ENCODE data around the gene ACYP1. TPM values are rescaled to one million over a fixed set of nuclear protein-coding genes. Genes with fewer than 3 reads are reported as not detected.

ACYP1 gene
- total RNA-seq, 1 donor from 2014 or later = 14.0 TPM

GRCh38 chr14:75046275-75046674 is 17.5 kb downstream of the ACYP1 start:
- intact Hi-C loops (cut with DNase I) = no loop called here
- ATAC-seq (no peak), DNase-seq (ENCODE audit: low spot score) (no peak)

GRCh38 chr14:75044752-75045151 is 19.1 kb downstream of the ACYP1 start:
- ATAC-seq (no peak), DNase-seq (ENCODE audit: low spot score) (no peak)
- intact Hi-C loops (cut with DNase I) = no loop called here

- DNase-seq (ENCODE audit: low spot score) = no peak
- no peak for ATAC-seq
- intact Hi-C loops (cut with DNase I) = no loop called here
These were observed 19.5 kb downstream of the ACYP1 start for GRCh38 chr14:75044322-75044721.

- intact Hi-C loops (cut with DNase I) = no loop called here
- no peak for DNase-seq (ENCODE audit: low spot score)
- no peak for ATAC-seq
These were observed 21.8 kb downstream of the ACYP1 start for GRCh38 chr14:75042035-75042434.

GRCh38 chr14:75041613-75042012 is 22.2 kb downstream of the ACYP1 start:
- intact Hi-C loops (cut with DNase I) = no loop called here
- ATAC-seq (no peak), DNase-seq (ENCODE audit: low spot score) (no peak)

GRCh38 chr14:75040959-75041358 is 22.9 kb downstream of the ACYP1 start:
- ATAC-seq = no peak
- no peak for DNase-seq (ENCODE audit: low spot score)
- intact Hi-C loops (cut with DNase I) = no loop called here

GRCh38 chr14:75040507-75040906 is 23.3 kb downstream of the ACYP1 start:
- DNase-seq (ENCODE audit: low spot score) (no peak), ATAC-seq (no peak)
- intact Hi-C loops (cut with DNase I) = no loop called here

GRCh38 chr14:75032939-75033338 is 30.9 kb downstream of the ACYP1 start:
- intact Hi-C loops (cut with DNase I) = no loop called here
- no peak for ATAC-seq
- no peak for DNase-seq (ENCODE audit: low spot score)

GRCh38 chr14:75030147-75030546 is 33.7 kb downstream of the ACYP1 start:
- no peak for DNase-seq (ENCODE audit: low spot score)
- ATAC-seq = no peak
- intact Hi-C loops (cut with DNase I) = no loop called here

- DNase-seq (ENCODE audit: low spot score) (no peak), ATAC-seq (no peak)
- intact Hi-C loops (cut with DNase I) = no loop called here
These were observed 37.9 kb downstream of the ACYP1 start for GRCh38 chr14:75025876-75026275.

- intact Hi-C loops (cut with DNase I) = no loop called here
- DNase-seq (ENCODE audit: low spot score) = no peak
- no peak for ATAC-seq
These were observed 38.7 kb downstream of the ACYP1 start for GRCh38 chr14:75025082-75025481.

- ATAC-seq (no peak), DNase-seq (ENCODE audit: low spot score) (no peak)
- intact Hi-C loops (cut with DNase I) = no loop called here
These were observed 40.7 kb downstream of the ACYP1 start for GRCh38 chr14:75023108-75023507.

GRCh38 chr14:75022655-75023054 is 41.2 kb downstream of the ACYP1 start:
- ATAC-seq (no peak), DNase-seq (ENCODE audit: low spot score) (no peak)
- intact Hi-C loops (cut with DNase I) = no loop called here

GRCh38 chr14:75018694-75019093 is 45.1 kb downstream of the ACYP1 start:
- intact Hi-C loops (cut with DNase I) = no loop called here
- ATAC-seq (no peak), DNase-seq (ENCODE audit: low spot score) (no peak)

- ATAC-seq (no peak), DNase-seq (ENCODE audit: low spot score) (no peak)
- intact Hi-C loops (cut with DNase I) = no loop called here
These were observed 47.0 kb downstream of the ACYP1 start for GRCh38 chr14:75016815-75017214.

GRCh38 chr14:75015496-75015895 is 48.3 kb downstream of the ACYP1 start:
- intact Hi-C loops (cut with DNase I) = no loop called here
- no peak for DNase-seq (ENCODE audit: low spot score)
- no peak for ATAC-seq

GRCh38 chr14:75013290-75013689 is 50.5 kb downstream of the ACYP1 start:
- no peak for DNase-seq (ENCODE audit: low spot score)
- ATAC-seq = peak; percentile 46
- intact Hi-C loops (cut with DNase I) = no loop called here

GRCh38 chr14:75011356-75011994 is 52.3 kb downstream of the ACYP1 start:
- intact Hi-C loops (cut with DNase I) = no loop called here
- peak; percentile 77 for ATAC-seq
- DNase-seq (ENCODE audit: low spot score) = no peak

- ATAC-seq (no peak), DNase-seq (ENCODE audit: low spot score) (no peak)
- intact Hi-C loops (cut with DNase I) = no loop called here
These were observed 53.2 kb downstream of the ACYP1 start for GRCh38 chr14:75010472-75011093.

GRCh38 chr14:75009176-75009575 is 54.6 kb downstream of the ACYP1 start:
- intact Hi-C loops (cut with DNase I) = no loop called here
- ATAC-seq (no peak), DNase-seq (ENCODE audit: low spot score) (no peak)

- no peak for DNase-seq (ENCODE audit: low spot score)
- no peak for ATAC-seq
- intact Hi-C loops (cut with DNase I) = no loop called here
These were observed 58.5 kb downstream of the ACYP1 start for GRCh38 chr14:75005357-75005756.

Measured in sciatic nerve (tissue), 2 donors.